Stomach smooth muscle (tissue), 2 donors: ENCODE measurements around the gene ULK1.
A peak's percentile ranks its signal among the peaks of the same experiment; 100 is the strongest.

Source experiments
- H3K27ac ChIP-seq: one replicate; pipeline ENCODE4 v1.7.0; 2013; ENCODE audit warnings: mild to moderate bottlenecking, low read length, inconsistent platforms
- H3K27me3 ChIP-seq, 2 donors: one replicate each; pipeline ENCODE4 v1.7.0; 2013; ENCODE audit warnings: low read length in 2 of 2; ENCODE audit not compliant: insufficient read depth in 2 of 2, control insufficient read depth in 1 of 2
- H3K36me3 ChIP-seq, 2 donors: one replicate each; pipeline ENCODE4 v1.7.0; 2013; ENCODE audit warnings: low read length in 2 of 2; ENCODE audit not compliant: control insufficient read depth in 2 of 2, insufficient read depth in 2 of 2
- H3K4me1 ChIP-seq: one replicate; pipeline ENCODE4 v1.7.0; 2013; ENCODE audit warnings: low read length; ENCODE audit not compliant: control insufficient read depth, insufficient read depth
- H3K4me3 ChIP-seq, 2 donors: one replicate each; pipeline ENCODE4 v1.7.0; 2013; ENCODE audit warnings: low read length in 2 of 2
- H3K9ac ChIP-seq, 2 donors: one replicate each; pipeline ENCODE4 v1.7.0; 2013; ENCODE audit warnings: low read length in 2 of 2, mild to moderate bottlenecking in 1 of 2
- H3K9me3 ChIP-seq, 2 donors: one replicate each; pipeline ENCODE4 v1.7.0; 2013; ENCODE audit warnings: low read length in 2 of 2; ENCODE audit not compliant: control insufficient read depth in 2 of 2
- donor health status: healthy.
- donor health status: Pancreatic carcinoma.

ULK1 gene

DNA sequence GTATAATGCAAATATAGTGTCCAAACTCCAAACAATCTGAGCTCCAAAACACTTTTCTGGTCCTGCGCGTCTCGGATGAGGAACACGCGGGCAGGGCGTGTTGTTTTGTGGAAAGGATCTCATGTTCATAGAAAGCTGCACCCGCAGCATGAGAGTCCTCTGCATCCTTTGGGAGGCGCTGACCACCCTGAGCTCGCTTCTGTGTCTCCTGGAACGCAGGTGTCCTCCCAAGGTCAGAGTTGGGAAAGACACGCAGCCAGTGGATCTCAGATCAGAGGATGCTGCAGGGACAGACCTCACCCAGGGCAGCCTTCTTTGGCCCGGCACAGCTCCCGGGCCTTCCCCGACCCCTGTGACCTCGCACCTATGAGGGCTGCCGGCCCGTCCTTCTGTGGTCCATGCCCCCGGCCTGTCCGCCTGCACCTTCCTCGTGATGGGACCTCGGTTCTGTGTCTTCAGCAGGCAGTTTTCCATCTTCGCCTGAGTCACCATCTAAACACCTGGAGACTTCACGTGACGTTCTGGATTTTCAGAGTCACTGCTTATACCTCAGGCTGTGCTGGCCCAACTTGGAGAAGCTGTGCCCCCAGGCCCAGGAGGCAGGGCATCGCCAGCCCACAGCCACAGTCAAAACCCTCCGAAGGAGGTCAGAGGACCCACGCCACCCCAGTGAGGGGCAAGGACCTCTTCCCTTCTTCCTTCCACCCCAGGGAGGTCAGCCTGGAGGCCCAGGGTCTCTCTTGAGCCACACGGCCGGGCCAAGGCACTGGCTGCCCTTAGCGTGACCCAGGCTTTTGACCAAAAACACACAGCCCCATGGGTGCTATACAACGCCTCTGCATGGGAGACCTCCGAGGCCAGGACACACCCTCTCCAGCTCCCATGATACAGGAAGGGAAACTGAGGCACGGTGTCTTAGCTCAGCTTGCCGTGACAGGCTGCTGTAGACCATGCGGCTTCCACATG is 40.3 kb upstream of the ULK1 start:
- Histone ChIP-seq H3K36me3 (no peaks in the 10 kb centered on the region), H3K27ac (no peak overlapping the region), H3K27me3 (peaks cover 14 to 18% of the 10 kb centered on the region in 2 donors), H3K4me1 (peaks cover 9% of the 10 kb centered on the region), H3K9me3 (no peaks in the 10 kb centered on the region), H3K9ac (no peak overlapping the region), H3K4me3 (no peak overlapping the region)

DNA sequence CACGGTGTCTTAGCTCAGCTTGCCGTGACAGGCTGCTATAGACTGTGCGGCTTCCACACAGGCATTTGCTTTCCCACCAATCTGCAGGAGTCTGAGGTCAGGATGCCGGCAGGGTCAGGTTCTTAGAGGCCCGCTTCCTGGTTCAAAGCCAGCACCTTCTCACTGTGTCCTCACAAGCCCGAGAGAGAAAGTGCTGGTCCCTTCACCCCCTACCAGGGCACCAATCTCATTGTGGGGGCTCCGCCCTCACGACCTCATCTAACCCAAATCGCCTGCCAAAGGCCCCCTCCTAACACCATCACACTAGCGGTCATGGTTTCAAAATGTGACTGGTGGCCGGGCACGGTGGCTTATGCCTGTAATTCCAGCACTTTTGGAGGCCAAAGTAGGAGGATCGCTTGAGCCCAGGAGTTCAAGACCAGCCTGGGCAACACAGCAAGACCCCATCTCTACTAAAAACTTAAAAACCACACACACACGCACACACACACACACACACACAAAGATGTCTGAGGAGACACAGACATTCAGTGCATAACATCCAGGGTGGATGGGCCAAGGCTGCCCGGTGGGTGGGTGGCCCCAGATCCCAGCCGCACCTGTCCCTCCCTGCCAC is 39.5 kb upstream of the ULK1 start:
- Histone ChIP-seq H3K9me3 (no peaks in the 10 kb centered on the region), H3K27ac (no peak overlapping the region), H3K4me3 (no peak overlapping the region), H3K9ac (no peak overlapping the region), H3K4me1 (peaks cover 9% of the 10 kb centered on the region), H3K27me3 (peaks cover 14 to 18% of the 10 kb centered on the region in 2 donors), H3K36me3 (no peaks in the 10 kb centered on the region)

DNA sequence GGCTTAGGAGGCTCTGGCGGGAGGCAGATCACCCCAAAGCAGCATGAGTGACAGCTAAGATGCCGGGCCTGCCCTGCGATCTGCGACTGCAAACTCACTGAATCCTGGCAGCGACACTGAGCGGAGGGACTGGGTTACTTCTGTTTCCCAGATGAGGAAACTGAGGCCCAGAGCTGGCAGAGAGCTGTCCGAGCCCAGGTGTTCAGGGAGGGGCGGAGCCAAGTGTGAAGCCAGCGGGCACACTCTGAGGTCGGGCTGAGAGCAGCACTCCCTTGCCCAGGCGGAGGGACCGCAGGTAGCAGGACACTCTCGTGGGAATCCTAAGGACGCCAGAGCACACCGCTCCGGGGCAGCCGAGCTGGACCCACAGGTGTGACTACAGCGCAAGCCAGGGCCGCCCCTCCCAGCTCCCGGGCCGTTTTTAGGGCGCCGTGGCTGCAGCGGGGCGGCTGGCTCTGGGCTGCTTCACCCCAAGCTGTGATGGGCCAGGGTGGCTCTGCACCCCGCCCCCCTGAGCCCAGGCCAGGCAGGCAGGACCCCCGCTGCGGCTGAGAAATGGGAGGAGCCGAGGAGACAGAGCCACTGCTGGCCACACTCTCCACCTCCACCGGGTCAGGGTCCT is 38.8 kb upstream of the ULK1 start:
- peaks cover 14 to 18% of the 10 kb centered on the region in 2 donors for H3K27me3 ChIP-seq
- no peaks in the 10 kb centered on the region for H3K9me3 ChIP-seq
- no peak overlapping the region for H3K9ac ChIP-seq
- no peak overlapping the region for H3K27ac ChIP-seq
- no peaks in the 10 kb centered on the region for H3K36me3 ChIP-seq
- no peak overlapping the region for H3K4me3 ChIP-seq
- H3K4me1 ChIP-seq: peaks cover 9% of the 10 kb centered on the region

- Histone ChIP-seq H3K4me3 (no peak overlapping the region), H3K27me3 (peaks cover 13 to 14% of the 10 kb centered on the region in 2 donors), H3K9ac (no peak overlapping the region), H3K9me3 (no peaks in the 10 kb centered on the region), H3K27ac (no peak overlapping the region), H3K4me1 (peaks cover 2% of the 10 kb centered on the region), H3K36me3 (no peaks in the 10 kb centered on the region)
These were observed 37.9 kb upstream of the ULK1 start for GRCh38 chr12:131856366-131857097.

DNA sequence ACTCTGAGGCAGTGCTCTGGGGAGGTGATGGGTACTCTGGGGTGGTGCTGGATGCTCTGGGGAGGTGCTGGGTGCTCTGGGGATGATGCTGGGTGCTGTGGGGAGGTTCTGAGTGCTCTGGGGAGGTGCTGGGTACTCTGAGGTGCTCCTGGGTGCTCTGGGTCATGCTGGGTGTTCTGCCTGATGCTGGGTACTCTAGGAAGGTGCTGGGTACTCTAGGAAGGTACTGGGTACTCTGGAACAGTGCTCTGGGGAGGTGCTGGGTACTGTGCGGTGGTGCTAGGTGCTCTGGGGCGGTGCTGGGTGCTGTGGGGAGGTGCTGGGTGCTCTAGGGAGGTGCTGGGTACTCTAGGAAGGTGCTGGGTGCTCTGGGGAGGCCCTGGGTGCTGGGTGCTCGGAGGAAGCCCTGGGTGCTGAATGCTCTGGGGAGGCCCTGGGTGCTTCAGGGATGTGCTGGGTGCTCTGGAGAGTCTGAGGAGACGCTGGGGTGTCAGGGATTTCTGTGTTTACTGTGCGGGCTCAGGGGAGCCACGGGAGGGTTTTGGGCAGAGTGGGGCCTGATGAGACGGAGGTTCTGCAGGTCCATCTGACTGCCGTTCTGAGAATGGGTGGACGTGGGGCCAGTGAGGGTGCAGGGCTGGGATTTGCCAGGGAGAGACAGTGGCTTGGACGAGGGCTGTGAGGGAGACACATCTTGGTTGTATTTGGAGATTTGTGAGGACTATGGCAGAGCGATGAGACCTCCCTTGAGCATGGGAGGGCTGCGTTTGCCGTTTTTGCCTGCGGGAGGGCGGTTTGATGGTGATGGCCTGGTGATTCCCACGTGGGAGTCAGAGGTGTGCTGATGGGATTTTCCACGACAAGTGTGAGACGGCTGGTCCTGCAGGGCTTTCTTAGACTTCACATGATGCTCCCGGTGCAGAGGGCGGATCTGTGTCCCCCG is 36.2 kb upstream of the ULK1 start:
- peaks cover 13 to 14% of the 10 kb centered on the region in 2 donors for H3K27me3 ChIP-seq
- no peaks in the 10 kb centered on the region for H3K4me1 ChIP-seq
- no peak overlapping the region for H3K4me3 ChIP-seq
- H3K36me3 ChIP-seq: no peaks in the 10 kb centered on the region
- H3K9ac ChIP-seq: no peak overlapping the region
- no peaks in the 10 kb centered on the region for H3K9me3 ChIP-seq
- H3K27ac ChIP-seq: no peak overlapping the region

DNA sequence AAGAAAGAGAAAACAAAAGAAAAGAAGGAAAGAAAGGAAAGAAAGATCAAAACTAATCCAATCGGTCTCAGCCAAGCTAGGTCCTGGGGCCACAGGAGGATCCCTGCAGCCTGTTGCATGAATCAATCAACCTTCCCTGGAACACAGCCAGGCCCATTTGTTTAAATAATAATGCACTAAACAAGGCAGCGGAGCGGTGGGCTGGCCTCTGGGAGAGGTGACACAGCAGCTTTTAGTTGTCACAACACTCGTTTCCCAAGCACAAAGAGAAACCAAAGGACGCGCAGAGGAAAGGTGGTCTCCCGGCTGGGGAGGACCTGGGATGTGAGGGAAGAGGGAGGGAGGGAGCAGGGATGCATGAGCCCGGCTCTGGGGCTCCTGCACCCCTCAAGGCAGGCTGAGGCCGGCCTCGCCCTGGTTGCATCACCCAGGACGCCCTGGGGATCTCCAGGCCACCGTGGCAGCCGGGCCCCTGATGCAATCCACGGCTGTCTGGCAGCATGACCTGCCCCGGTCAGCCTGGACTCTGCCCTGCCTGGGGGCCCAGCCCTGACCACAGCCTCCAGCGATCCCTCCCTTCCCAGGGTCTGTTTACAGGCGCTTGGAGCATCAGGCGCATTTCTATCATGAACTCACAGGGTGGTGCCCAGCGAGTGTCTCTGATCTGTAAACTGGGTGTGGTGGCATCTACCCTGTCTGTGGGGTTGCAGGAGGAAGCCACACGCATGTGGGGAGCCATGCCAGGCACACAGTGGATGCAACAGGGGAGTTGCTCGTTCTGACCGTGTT is 33.8 kb upstream of the ULK1 start:
- Histone ChIP-seq H3K27ac (no peak overlapping the region), H3K4me3 (peak overlapping the region in 1 of 2 donors; percentile 40), H3K4me1 (no peaks in the 10 kb centered on the region)

GRCh38 chr12:131861261-131862083 is 33.0 kb upstream of the ULK1 start:
- Histone ChIP-seq H3K27me3 (peaks cover 0 to 4% of the 10 kb centered on the region in 2 donors), H3K4me3 (no peak overlapping the region), H3K9ac (no peak overlapping the region), H3K9me3 (no peaks in the 10 kb centered on the region), H3K27ac (no peak overlapping the region), H3K36me3 (no peaks in the 10 kb centered on the region), H3K4me1 (no peaks in the 10 kb centered on the region)

More for the DNA sequence above, 33.8 kb upstream of the ULK1 start:
- H3K36me3 ChIP-seq: no peaks in the 10 kb centered on the region
- no peak overlapping the region for H3K9ac ChIP-seq
- H3K27me3 ChIP-seq: peaks cover 1 to 4% of the 10 kb centered on the region in 2 donors
- no peaks in the 10 kb centered on the region for H3K9me3 ChIP-seq

GRCh38 chr12:131862084-131862441 is 32.4 kb upstream of the ULK1 start:
- H3K9ac ChIP-seq: no peak overlapping the region
- H3K27ac ChIP-seq: no peak overlapping the region
- H3K4me1 ChIP-seq: no peaks in the 10 kb centered on the region
- H3K27me3 ChIP-seq: peaks cover 0 to 4% of the 10 kb centered on the region in 2 donors
- no peak overlapping the region for H3K4me3 ChIP-seq
- no peaks in the 10 kb centered on the region for H3K36me3 ChIP-seq
- no peaks in the 10 kb centered on the region for H3K9me3 ChIP-seq

- H3K4me3 ChIP-seq: no peak overlapping the region
- H3K9me3 ChIP-seq: no peaks in the 10 kb centered on the region
- H3K27me3 ChIP-seq: peaks cover 0 to 4% of the 10 kb centered on the region in 2 donors
- H3K36me3 ChIP-seq: no peaks in the 10 kb centered on the region
- no peak overlapping the region for H3K27ac ChIP-seq
- H3K4me1 ChIP-seq: no peaks in the 10 kb centered on the region
- H3K9ac ChIP-seq: no peak overlapping the region
These were observed 31.8 kb upstream of the ULK1 start for GRCh38 chr12:131862600-131862993.
